Kidney epithelial cell (primary cell): ENCODE measurements around the gene HRH2. TPM values are rescaled to one million over a fixed set of nuclear protein-coding genes. Genes with fewer than 3 reads are reported as not detected.

ENCODE experiments used
- DNase-seq: peaks from one replicate; pipeline ENCODE4 v3.0.0-alpha.2; 2010; ENCODE audit warnings: low read depth
- H3K27me3 ChIP-seq: 2 replicates; pipeline ENCODE4 v1.6.0; 2011; ENCODE audit warnings: low read length; ENCODE audit not compliant: control insufficient read depth, insufficient read depth
- H3K36me3 ChIP-seq: 2 replicates; pipeline ENCODE4 v1.5.1; 2011; ENCODE audit warnings: low read length; ENCODE audit not compliant: control insufficient read depth, insufficient read depth
- H3K4me3 ChIP-seq: 2 replicates; pipeline ENCODE4 v1.5.1; 2011; ENCODE audit warnings: low read depth, mild to moderate bottlenecking, control low read depth, low read length
- total RNA-seq: library from RNA; depleted of rRNA; stranded (reverse); fragments of >200 nt; gene quantifications from 2 replicates; pipeline ENCODE4 v1.2.3, GENCODE V29; 2015
- TF ChIP-seq, protein P1 (sequence below): IDR thresholded peaks from 2 replicates; pipeline ENCODE4 v1.5.1; 2011; ENCODE audit warnings: mild to moderate bottlenecking, moderate library complexity, low read length, control low read depth, inconsistent platforms; ENCODE audit not compliant: insufficient read depth, poor library complexity, severe bottlenecking

HRH2 gene
- total RNA-seq, 1 donor from 2014 or later = 2.7 TPM

GRCh38 chr5:175652741-175653663 is 4.9 kb upstream of the HRH2 start:
- H3K27me3 ChIP-seq = peaks cover 14% of the 10 kb centered on the region
- DNase-seq = no peak
- H3K4me3 ChIP-seq = no peak overlapping the region
- TF ChIP-seq, protein P1, sequence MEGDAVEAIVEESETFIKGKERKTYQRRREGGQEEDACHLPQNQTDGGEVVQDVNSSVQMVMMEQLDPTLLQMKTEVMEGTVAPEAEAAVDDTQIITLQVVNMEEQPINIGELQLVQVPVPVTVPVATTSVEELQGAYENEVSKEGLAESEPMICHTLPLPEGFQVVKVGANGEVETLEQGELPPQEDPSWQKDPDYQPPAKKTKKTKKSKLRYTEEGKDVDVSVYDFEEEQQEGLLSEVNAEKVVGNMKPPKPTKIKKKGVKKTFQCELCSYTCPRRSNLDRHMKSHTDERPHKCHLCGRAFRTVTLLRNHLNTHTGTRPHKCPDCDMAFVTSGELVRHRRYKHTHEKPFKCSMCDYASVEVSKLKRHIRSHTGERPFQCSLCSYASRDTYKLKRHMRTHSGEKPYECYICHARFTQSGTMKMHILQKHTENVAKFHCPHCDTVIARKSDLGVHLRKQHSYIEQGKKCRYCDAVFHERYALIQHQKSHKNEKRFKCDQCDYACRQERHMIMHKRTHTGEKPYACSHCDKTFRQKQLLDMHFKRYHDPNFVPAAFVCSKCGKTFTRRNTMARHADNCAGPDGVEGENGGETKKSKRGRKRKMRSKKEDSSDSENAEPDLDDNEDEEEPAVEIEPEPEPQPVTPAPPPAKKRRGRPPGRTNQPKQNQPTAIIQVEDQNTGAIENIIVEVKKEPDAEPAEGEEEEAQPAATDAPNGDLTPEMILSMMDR = no peak
- H3K36me3 ChIP-seq = no peaks in the 10 kb centered on the region

DNA sequence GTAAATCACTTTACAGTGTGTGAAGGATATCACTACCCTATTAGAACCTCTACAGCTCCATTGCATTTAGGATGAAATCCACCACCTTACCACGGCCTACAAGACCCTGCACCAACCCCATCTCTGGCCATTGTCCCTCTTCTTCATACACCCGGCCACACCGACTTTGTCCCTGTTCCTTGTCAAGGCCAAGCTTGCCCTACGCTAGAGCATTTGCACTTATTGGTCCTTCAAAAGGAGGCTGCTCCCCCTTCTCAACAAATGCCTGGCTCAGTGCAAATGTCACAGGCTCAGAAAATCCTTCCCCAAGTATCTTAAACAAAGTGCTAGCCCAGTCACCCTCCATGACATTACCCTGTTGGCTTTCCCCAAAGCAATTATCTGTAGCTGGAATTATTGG is 4.1 kb upstream of the HRH2 start:
- Histone ChIP-seq H3K4me3 (no peak overlapping the region), H3K27me3 (peaks cover 22% of the 10 kb centered on the region), H3K36me3 (no peaks in the 10 kb centered on the region)
- TF ChIP-seq, protein P1 = no peak
- no peak for DNase-seq

GRCh38 chr5:175654339-175654738 is 3.5 kb upstream of the HRH2 start:
- H3K36me3 ChIP-seq = no peaks in the 10 kb centered on the region
- no peak overlapping the region for H3K4me3 ChIP-seq
- H3K27me3 ChIP-seq = peaks cover 25% of the 10 kb centered on the region
- TF ChIP-seq, protein P1 = no peak
- DNase-seq = no peak

GRCh38 chr5:175654807-175655206 is 3.1 kb upstream of the HRH2 start:
- DNase-seq = peak; percentile 25
- Histone ChIP-seq H3K4me3 (no peak overlapping the region), H3K27me3 (peaks cover 28% of the 10 kb centered on the region), H3K36me3 (no peaks in the 10 kb centered on the region)
- TF ChIP-seq, protein P1 = no peak

DNA sequence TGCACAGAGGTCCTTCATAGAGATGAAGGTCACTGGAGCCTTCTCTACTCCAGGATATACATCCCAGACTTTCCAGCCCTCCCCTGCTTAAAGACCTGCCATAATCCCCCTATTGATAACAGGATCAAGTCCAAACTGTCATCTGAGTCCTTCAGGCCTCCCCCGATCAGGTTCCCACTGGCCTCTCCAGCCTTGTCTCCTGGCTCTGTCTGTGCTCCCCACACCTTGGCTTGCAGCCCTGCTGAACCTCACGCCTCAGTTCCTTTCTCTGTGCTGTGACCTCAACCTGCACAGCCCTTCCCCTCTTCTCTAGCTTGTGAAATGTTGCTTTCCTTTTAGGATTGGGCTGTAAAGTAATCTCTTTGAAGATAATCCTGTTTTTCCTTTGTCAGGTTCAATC is 2.5 kb upstream of the HRH2 start:
- TF ChIP-seq, protein P1 = no peak
- Histone ChIP-seq H3K4me3 (no peak overlapping the region), H3K36me3 (no peaks in the 10 kb centered on the region), H3K27me3 (peaks cover 28% of the 10 kb centered on the region)
- no peak for DNase-seq
